ENCODE data around the gene GALNT7.

DNA sequence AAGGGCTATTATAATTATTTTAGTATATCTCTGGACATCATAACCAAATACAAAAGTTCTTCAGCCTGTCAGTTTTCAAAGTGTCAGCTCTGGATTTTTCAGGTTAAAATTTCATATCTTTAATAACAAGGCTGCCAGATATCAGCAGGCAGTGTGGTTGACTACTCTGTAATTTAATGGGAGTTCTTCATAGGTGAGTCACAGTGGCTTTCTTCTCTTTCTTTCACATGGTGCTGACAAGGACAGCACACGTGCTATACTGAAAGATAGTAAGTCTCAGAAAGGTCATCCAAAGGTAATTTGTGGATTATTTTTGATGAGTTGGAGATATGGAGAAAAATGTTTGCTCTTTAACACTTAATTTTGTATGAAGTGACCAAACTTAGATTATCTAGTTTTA is 43.2 kb downstream of the GALNT7 start:
- TF ChIP-seq SP1 (IDR thresholded peaks at IDR 0.05; ENCODE audit: low read depth, low read length), result no peak
- TF ChIP-seq EZH2 (IDR thresholded peaks at IDR 0.05; ENCODE audit: borderline replicate concordance, control insufficient read depth, low read depth, low read length), result no peak
- no peak for TF ChIP-seq MEF2A (IDR thresholded peaks at IDR 0.05; ENCODE audit: insufficient read depth, low read depth, low read length)

Data from GM12878 (cell line).